Upper lobe of left lung (tissue), 6 donors: ENCODE data around the gene IL10RB. TPM values are rescaled to one million over a fixed set of nuclear protein-coding genes. Genes with fewer than 3 reads are reported as not detected.
A peak's percentile ranks its signal among the peaks of the same experiment; 100 is the strongest.

Source experiments
- ATAC-seq, 2 donors: fragments of 200-7000 bp; cut with Tn5 transposase; one replicate each; pipeline ENCODE4 v1.9.1; 2022; ENCODE audit warnings: mild to moderate bottlenecking in 2 of 2, moderate library complexity in 2 of 2; ENCODE audit not compliant: low FRiP score in 2 of 2
- DNase-seq, 2 donors: peaks; one replicate each; pipeline ENCODE4 v3.0.0-alpha.2; 2019 to 2020
- H3K27ac ChIP-seq, 4 donors: fragments of 200-600 bp; sonication (generic); one replicate each; pipeline ENCODE4 v1.5.1; 2016 to 2019
- H3K27me3 ChIP-seq, 4 donors: fragments of 200-600 bp; sonication (generic); one replicate each; pipeline ENCODE4 v1.5.1; 2017 to 2019
- H3K36me3 ChIP-seq, 4 donors: fragments of 200-600 bp; sonication (generic); one replicate each; pipeline ENCODE4 v1.5.1; 2016 to 2019
- H3K4me1 ChIP-seq, 4 donors: fragments of 200-600 bp; sonication (generic); one replicate each; pipeline ENCODE4 v1.5.1; 2018 to 2019
- H3K4me3 ChIP-seq, 4 donors: fragments of 200-600 bp; sonication (generic); one replicate each; pipeline ENCODE4 v1.5.1; 2017 to 2019; ENCODE audit warnings: mild to moderate bottlenecking in 2 of 4, moderate library complexity in 1 of 4
- H3K9me3 ChIP-seq, 4 donors: fragments of 200-600 bp; sonication (generic); one replicate each; pipeline ENCODE4 v1.5.1; 2018 to 2019
- CTCF ChIP-seq, 6 experiments: fragments of 450-650 bp in 4 of 6; fragments of 200-600 bp in 2 of 6; sonication (generic) in 2 of 6; IDR thresholded peaks; one replicate each; pipeline ENCODE4 v1.5.1; 2016 to 2019; ENCODE audit warnings: antibody characterized with exemption in 6 of 6
- EP300 ChIP-seq, 4 donors: sonication (generic); formaldehyde crosslinking; IDR thresholded peaks; one replicate each; pipeline ENCODE4 v1.5.1; 2017; ENCODE audit warnings: antibody characterized with exemption in 4 of 4, control low read depth in 2 of 4
- POLR2A ChIP-seq, 4 donors: fragments of 450-650 bp; IDR thresholded peaks; one replicate each; pipeline ENCODE4 v1.5.1; 2016 to 2017; ENCODE audit warnings: antibody characterized with exemption in 4 of 4, mild to moderate bottlenecking in 2 of 4
- POLR2AphosphoS5 ChIP-seq, 2 donors: sonication (generic); formaldehyde crosslinking; IDR thresholded peaks; one replicate each; pipeline ENCODE4 v1.5.1; 2017; ENCODE audit warnings: antibody characterized with exemption in 2 of 2
- WGBS, 2 donors: methylation state at CpG; one replicate each; pipeline ENCODE4 v1.1.5; 2017 to 2018; 5-methylcytosine and 5-hydroxymethylcytosine counted together
- total RNA-seq, 6 donors: library from RNA; depleted of rRNA in 4 of 6; stranded (reverse); fragments of >200 nt in 4 of 6; gene quantifications; one replicate each; pipeline versions ENCODE4 v1.1.0 to v1.2.1, GENCODE V29; 2016 to 2021
- donor health status: DM: no; HTN: no; CAD: no; lungs with moderate emphysema.
- donor health status: DM: no; HTN: yes; CAD: no; lungs with severe emphysema.

IL10RB gene
- total RNA-seq, 6 donors from 2014 or later: 11.5 to 49.2 (median 41.0) TPM

GRCh38 chr21:33278721-33279120 is 12.6 kb downstream of the IL10RB start:
- no peak for DNase-seq
- ATAC-seq: no peak
- Histone ChIP-seq H3K9me3 (peaks cover 0 to 4% (median 0%) of the 10 kb centered on the region in 4 donors), H3K36me3 (peaks cover 22 to 88% (median 42%) of the 10 kb centered on the region in 4 donors), H3K27me3 (no peaks in the 10 kb centered on the region), H3K27ac (no peak overlapping the region), H3K4me1 (no peaks in the 10 kb centered on the region), H3K4me3 (no peak overlapping the region)
- no peak for TF ChIP-seq POLR2AphosphoS5 (IDR thresholded peaks at IDR 0.05)
- TF ChIP-seq EP300 (IDR thresholded peaks at IDR 0.05): no peak
- TF ChIP-seq CTCF (IDR thresholded peaks at IDR 0.05): no peak
- no peak for TF ChIP-seq POLR2A (IDR thresholded peaks at IDR 0.05)
- WGBS, 2 donors: 96 to 99% methylated on average over 2 of the region's 2 CpGs

- 94 to 96% methylated on average over 3 of the region's 3 CpGs for WGBS, 2 donors
- Histone ChIP-seq H3K9me3 (peaks cover 0 to 4% (median 0%) of the 10 kb centered on the region in 4 donors), H3K36me3 (peaks cover 22 to 94% (median 46%) of the 10 kb centered on the region in 4 donors), H3K4me1 (no peaks in the 10 kb centered on the region), H3K27me3 (no peaks in the 10 kb centered on the region), H3K4me3 (no peak overlapping the region), H3K27ac (no peak overlapping the region)
- TF ChIP-seq POLR2A (IDR thresholded peaks at IDR 0.05) (no peak), CTCF (IDR thresholded peaks at IDR 0.05) (no peak), POLR2AphosphoS5 (IDR thresholded peaks at IDR 0.05) (no peak), EP300 (IDR thresholded peaks at IDR 0.05) (no peak)
- DNase-seq (no peak), ATAC-seq (no peak)
Measured at GRCh38 chr21:33279330-33279820, 13.2 kb downstream of the IL10RB start.

GRCh38 chr21:33281096-33281652 is 15.0 kb downstream of the IL10RB start:
- Histone ChIP-seq H3K36me3 (peaks cover 23 to 94% (median 50%) of the 10 kb centered on the region in 4 donors), H3K4me3 (no peak overlapping the region)
- 88 to 94% methylated on average over 6 of the region's 6 CpGs for WGBS, 2 donors

GRCh38 chr21:33283203-33283602 is 17.0 kb downstream of the IL10RB start:
- WGBS, 2 donors: 93 to 97% methylated on average over 5 of the region's 5 CpGs
- Histone ChIP-seq H3K4me3 (no peak overlapping the region), H3K36me3 (peaks cover 23 to 85% (median 43%) of the 10 kb centered on the region in 4 donors), H3K27ac (no peak overlapping the region), H3K9me3 (peaks cover 0 to 4% (median 0%) of the 10 kb centered on the region in 4 donors), H3K4me1 (peaks cover 24 to 25% (median 24%) of the 10 kb centered on the region in 4 donors), H3K27me3 (no peaks in the 10 kb centered on the region)
- ATAC-seq: no peak
- no peak for DNase-seq
- TF ChIP-seq EP300 (IDR thresholded peaks at IDR 0.05) (no peak), CTCF (IDR thresholded peaks at IDR 0.05) (no peak), POLR2A (IDR thresholded peaks at IDR 0.05) (no peak)

More at GRCh38 chr21:33281096-33281652, 15.0 kb downstream of the IL10RB start:
- H3K27me3 ChIP-seq: no peaks in the 10 kb centered on the region
- H3K9me3 ChIP-seq: peaks cover 0 to 4% (median 0%) of the 10 kb centered on the region in 4 donors
- peaks cover 5 to 7% (median 6%) of the 10 kb centered on the region in 4 donors for H3K4me1 ChIP-seq
- no peak overlapping the region for H3K27ac ChIP-seq
- TF ChIP-seq CTCF (IDR thresholded peaks at IDR 0.05): no peak
- no peak for TF ChIP-seq POLR2AphosphoS5 (IDR thresholded peaks at IDR 0.05)
- no peak for TF ChIP-seq EP300 (IDR thresholded peaks at IDR 0.05)
- no peak for TF ChIP-seq POLR2A (IDR thresholded peaks at IDR 0.05)
- ATAC-seq (no peak), DNase-seq (no peak)

- DNase-seq (no peak), ATAC-seq (no peak)
- Histone ChIP-seq H3K4me1 (peaks cover 30 to 38% (median 35%) of the 10 kb centered on the region in 4 donors), H3K4me3 (no peak overlapping the region), H3K27me3 (no peaks in the 10 kb centered on the region), H3K36me3 (peaks cover 14 to 76% (median 43%) of the 10 kb centered on the region in 4 donors), H3K9me3 (no peaks in the 10 kb centered on the region), H3K27ac (peak overlapping the region; percentile 74 to 85 (median 81))
- WGBS, 2 donors: 68 to 70% methylated on average over 11 of the region's 11 CpGs
- TF ChIP-seq CTCF (IDR thresholded peaks at IDR 0.05) (no peak), POLR2AphosphoS5 (IDR thresholded peaks at IDR 0.05) (no peak), EP300 (IDR thresholded peaks at IDR 0.05) (no peak), POLR2A (IDR thresholded peaks at IDR 0.05) (no peak)
Measured at GRCh38 chr21:33286076-33286475, 19.9 kb downstream of the IL10RB start.
